Activated T-cell treated with anti-CD3 and anti-CD28 coated beads, Interleukin-2, amount 50 U/mL, for 4 hours (primary cell): Measurements from ENCODE around the gene CALN1. TPM values are rescaled to one million over a fixed set of nuclear protein-coding genes. Genes with fewer than 3 reads are reported as not detected.
"Not testable (repeated sequence)": the region's sequence is repeated elsewhere in the genome, so short reads cannot be mapped to it uniquely, and the experiment has no call there.

ENCODE experiments used
- ATAC-seq, 2 donors: fragments of 200-7000 bp; cut with Tn5 transposase; one replicate each; pipeline ENCODE4 v1.10.0; 2021
- DNase-seq: peaks from one replicate; pipeline ENCODE4 v3.0.0-alpha.2; 2020
- H3K27me3 Mint-ChIP-seq: one replicate; pipeline ENCODE4 v1.8.0; 2021; ENCODE audit warnings: low read depth, mixed read lengths
- H3K36me3 Mint-ChIP-seq: one replicate; pipeline ENCODE4 v1.8.0; 2022; ENCODE audit warnings: mixed read lengths; ENCODE audit not compliant: insufficient read depth
- H3K4me1 Mint-ChIP-seq: one replicate; pipeline ENCODE4 v1.8.0; 2021; ENCODE audit warnings: low read depth, mixed read lengths
- H3K4me3 Mint-ChIP-seq: one replicate; pipeline ENCODE4 v1.8.0; 2021; ENCODE audit warnings: mild to moderate bottlenecking, moderate library complexity, mixed read lengths
- H3K9me3 Mint-ChIP-seq: one replicate; pipeline ENCODE4 v1.8.0; 2021; ENCODE audit warnings: mixed read lengths
- total RNA-seq, 3 donors: library from RNA; stranded (reverse); gene quantifications; one replicate each; pipeline ENCODE4 v1.2.1, GENCODE V29; 2021

Gene CALN1
- total RNA-seq, 3 donors from 2014 or later: 0.03 to 0.30 (median 0.10) TPM

- Mint-ChIP-seq H3K27me3 (no peaks in the 10 kb centered on the region), H3K36me3 (no peaks in the 10 kb centered on the region), H3K4me3 (no peak overlapping the region), H3K9me3 (peaks cover 4% of the 10 kb centered on the region), H3K4me1 (no peaks in the 10 kb centered on the region)
- DNase-seq: no peak
- no peak for ATAC-seq
Observed at GRCh38 chr7:71842786-71843185, 569.4 kb downstream of the CALN1 start.

GRCh38 chr7:71842381-71842780 lies 569.8 kb downstream of the CALN1 start:
- Mint-ChIP-seq H3K36me3 (no peaks in the 10 kb centered on the region), H3K4me3 (no peak overlapping the region), H3K9me3 (peaks cover 5% of the 10 kb centered on the region)

GRCh38 chr7:71835056-71835455 lies 577.1 kb downstream of the CALN1 start:
- H3K4me3 Mint-ChIP-seq: no peak overlapping the region
- peaks cover 10% of the 10 kb centered on the region for H3K9me3 Mint-ChIP-seq
- DNase-seq: no peak
- H3K4me1 Mint-ChIP-seq: no peaks in the 10 kb centered on the region
- H3K36me3 Mint-ChIP-seq: no peaks in the 10 kb centered on the region
- H3K27me3 Mint-ChIP-seq: no peaks in the 10 kb centered on the region
- no peak for ATAC-seq

More at GRCh38 chr7:71842381-71842780, 569.8 kb downstream of the CALN1 start:
- no peak for ATAC-seq
- H3K4me1 Mint-ChIP-seq: no peaks in the 10 kb centered on the region
- no peaks in the 10 kb centered on the region for H3K27me3 Mint-ChIP-seq
- no peak for DNase-seq

- H3K4me1 Mint-ChIP-seq: no peaks in the 10 kb centered on the region
- H3K27me3 Mint-ChIP-seq: no peaks in the 10 kb centered on the region
- no peaks in the 10 kb centered on the region for H3K36me3 Mint-ChIP-seq
- DNase-seq: no peak
- no peak for ATAC-seq
- peaks cover 13% of the 10 kb centered on the region for H3K9me3 Mint-ChIP-seq
- H3K4me3 Mint-ChIP-seq: no peak overlapping the region
Observed at GRCh38 chr7:71829515-71829914, 582.6 kb downstream of the CALN1 start.

- no peak for DNase-seq
- Mint-ChIP-seq H3K27me3 (no peaks in the 10 kb centered on the region), H3K36me3 (no peaks in the 10 kb centered on the region), H3K4me1 (no peaks in the 10 kb centered on the region), H3K9me3 (peaks cover 13% of the 10 kb centered on the region), H3K4me3 (no peak overlapping the region)
- ATAC-seq: no peak
Observed at GRCh38 chr7:71828361-71828760, 583.8 kb downstream of the CALN1 start.

- no peak for ATAC-seq
- Mint-ChIP-seq H3K36me3 (no peaks in the 10 kb centered on the region), H3K4me1 (no peaks in the 10 kb centered on the region), H3K4me3 (no peak overlapping the region), H3K9me3 (peaks cover 8% of the 10 kb centered on the region), H3K27me3 (no peaks in the 10 kb centered on the region)
- no peak for DNase-seq
Observed at GRCh38 chr7:71826141-71826540, 586.0 kb downstream of the CALN1 start.

- Mint-ChIP-seq H3K9me3 (peaks cover 15% of the 10 kb centered on the region), H3K36me3 (no peaks in the 10 kb centered on the region), H3K4me3 (no peak overlapping the region), H3K4me1 (no peaks in the 10 kb centered on the region), H3K27me3 (no peaks in the 10 kb centered on the region)
- DNase-seq (no peak), ATAC-seq (no peak)
Observed at GRCh38 chr7:71824006-71824760, 588.0 kb downstream of the CALN1 start.

- not testable (repeated sequence) for H3K27me3 Mint-ChIP-seq, ATAC-seq, H3K4me1 Mint-ChIP-seq, H3K4me3 Mint-ChIP-seq, DNase-seq, H3K36me3 Mint-ChIP-seq
- peaks cover 21% of the 10 kb centered on the region for H3K9me3 Mint-ChIP-seq
Observed at GRCh38 chr7:71822406-71822805, 589.7 kb downstream of the CALN1 start.

- Mint-ChIP-seq H3K9me3 (peaks cover 12% of the 10 kb centered on the region), H3K27me3 (no peaks in the 10 kb centered on the region), H3K4me3 (no peak overlapping the region), H3K4me1 (no peaks in the 10 kb centered on the region), H3K36me3 (no peaks in the 10 kb centered on the region)
- no peak for ATAC-seq
- no peak for DNase-seq
Observed at GRCh38 chr7:71817916-71818315, 594.2 kb downstream of the CALN1 start.

GRCh38 chr7:71808115-71808514 lies 604.0 kb downstream of the CALN1 start:
- Mint-ChIP-seq H3K4me1 (no peaks in the 10 kb centered on the region), H3K36me3 (no peaks in the 10 kb centered on the region), H3K9me3 (peaks cover 15% of the 10 kb centered on the region), H3K4me3 (no peak overlapping the region), H3K27me3 (no peaks in the 10 kb centered on the region)
- no peak for ATAC-seq
- no peak for DNase-seq

- Mint-ChIP-seq H3K4me1 (no peaks in the 10 kb centered on the region), H3K4me3 (no peak overlapping the region), H3K36me3 (no peaks in the 10 kb centered on the region), H3K9me3 (peaks cover 19% of the 10 kb centered on the region), H3K27me3 (no peaks in the 10 kb centered on the region)
- no peak for ATAC-seq
- DNase-seq: no peak
Observed at GRCh38 chr7:71804256-71804655, 607.9 kb downstream of the CALN1 start.

GRCh38 chr7:71801976-71802375 lies 610.2 kb downstream of the CALN1 start:
- no peaks in the 10 kb centered on the region for H3K36me3 Mint-ChIP-seq
- DNase-seq: no peak
- H3K9me3 Mint-ChIP-seq: peaks cover 19% of the 10 kb centered on the region
- H3K4me3 Mint-ChIP-seq: no peak overlapping the region
- no peaks in the 10 kb centered on the region for H3K27me3 Mint-ChIP-seq
- no peaks in the 10 kb centered on the region for H3K4me1 Mint-ChIP-seq
- ATAC-seq: no peak

GRCh38 chr7:71800321-71800720 lies 611.8 kb downstream of the CALN1 start:
- DNase-seq (no peak), ATAC-seq (no peak)
- no peaks in the 10 kb centered on the region for H3K36me3 Mint-ChIP-seq
- H3K27me3 Mint-ChIP-seq: no peaks in the 10 kb centered on the region
- no peaks in the 10 kb centered on the region for H3K4me1 Mint-ChIP-seq
- peaks cover 7% of the 10 kb centered on the region for H3K9me3 Mint-ChIP-seq
- H3K4me3 Mint-ChIP-seq: no peak overlapping the region

GRCh38 chr7:71795410-71795809 lies 616.7 kb downstream of the CALN1 start:
- H3K4me1 Mint-ChIP-seq: no peaks in the 10 kb centered on the region
- no peaks in the 10 kb centered on the region for H3K36me3 Mint-ChIP-seq
- H3K9me3 Mint-ChIP-seq: peaks cover 17% of the 10 kb centered on the region
- H3K4me3 Mint-ChIP-seq: no peak overlapping the region
- DNase-seq (no peak), ATAC-seq (no peak)
- H3K27me3 Mint-ChIP-seq: no peaks in the 10 kb centered on the region

GRCh38 chr7:71793251-71793650 lies 618.9 kb downstream of the CALN1 start:
- Mint-ChIP-seq H3K27me3 (no peaks in the 10 kb centered on the region), H3K9me3 (peaks cover 17% of the 10 kb centered on the region), H3K4me1 (no peaks in the 10 kb centered on the region), H3K4me3 (no peak overlapping the region), H3K36me3 (no peaks in the 10 kb centered on the region)
- DNase-seq: no peak
- ATAC-seq: no peak
